HG02571 (cell line): ENCODE results near the gene CAPSL.
"Not testable (repeated sequence)": the region's sequence is repeated elsewhere in the genome, so short reads cannot be mapped to it uniquely, and the experiment has no call there.

Experiments used
- ATAC-seq: cut with Tn5 transposase; IDR thresholded peaks from one replicate; pipeline ENCODE4 v1.9.1; 2021; ENCODE audit warnings: mild to moderate bottlenecking, moderate library complexity; ENCODE audit not compliant: unreplicated experiment

The CAPSL gene

DNA sequence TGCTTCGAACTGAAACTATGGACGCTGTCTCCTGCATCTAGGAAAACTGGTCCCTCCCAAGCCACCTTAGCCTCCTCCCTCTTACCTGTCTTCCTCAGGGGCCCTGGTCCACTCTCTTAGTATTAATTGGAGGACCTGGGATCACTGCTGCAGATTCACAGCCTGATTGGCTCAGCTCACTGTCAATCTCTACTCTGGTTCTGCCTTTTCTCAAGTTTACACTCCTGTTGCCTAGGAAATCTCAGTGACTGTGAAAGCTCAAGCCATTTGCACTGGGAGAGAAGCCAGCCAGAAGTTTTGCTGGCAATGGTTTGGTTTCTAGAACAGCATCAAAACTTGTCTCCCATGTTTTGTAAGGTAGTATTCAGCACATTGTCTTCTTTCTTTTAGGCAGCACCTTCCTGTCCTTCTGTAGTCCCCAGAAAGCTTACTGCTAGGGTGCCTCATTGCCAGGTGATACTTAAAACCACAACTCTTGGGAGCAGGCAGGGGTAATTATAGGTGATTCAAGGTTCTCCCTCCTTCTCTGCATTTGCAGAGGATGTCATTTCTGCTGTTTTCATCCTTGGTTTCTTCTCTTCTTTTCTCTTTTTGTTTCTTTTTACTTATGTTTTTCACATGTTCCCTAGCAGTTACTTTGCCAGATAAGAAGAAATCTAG lies at the start of gene CAPSL:
CAPSL (minus strand) TSS at position 55 of the 660 bp plus-strand sequence. CDS start 17,502 bp downstream, outside the sequence.
- ATAC-seq: no peak

DNA sequence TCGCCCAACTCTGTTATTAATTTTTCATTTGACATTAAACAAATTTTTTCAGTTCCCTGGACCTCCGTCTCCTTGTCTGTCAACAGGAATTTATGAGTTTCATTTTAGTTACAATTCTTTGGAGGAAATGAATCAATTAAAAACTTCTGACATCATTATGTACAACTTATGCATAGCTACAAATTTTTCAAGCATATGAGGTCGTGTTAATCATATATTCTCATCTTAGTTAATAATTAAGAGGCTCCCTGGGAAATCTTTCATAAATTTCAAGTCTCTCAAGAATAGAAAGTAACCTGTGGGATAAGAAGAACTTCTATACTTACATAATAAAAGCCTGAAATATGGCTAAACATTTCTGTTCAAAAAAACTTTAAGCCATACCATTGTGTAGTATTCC lies 49.4 kb upstream of the CAPSL start:
- ATAC-seq: no peak

DNA sequence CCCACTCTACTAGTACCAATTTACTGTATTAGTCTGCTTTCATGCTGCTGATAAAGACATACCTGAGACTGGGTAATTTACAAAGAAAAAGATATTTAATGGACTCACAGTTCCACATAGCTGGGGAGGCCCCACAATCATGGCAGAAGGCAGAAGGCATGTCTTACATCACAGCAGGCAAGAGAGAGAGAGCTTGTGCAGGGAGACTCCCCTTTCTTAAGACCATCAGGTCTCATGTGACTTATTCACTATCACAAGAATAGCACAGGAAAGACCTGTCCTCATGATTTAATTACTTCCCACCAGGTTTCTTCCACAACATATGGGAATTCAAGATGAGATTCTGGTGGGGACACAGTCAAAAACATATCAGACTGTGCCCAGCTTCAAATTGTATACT lies 41.3 kb upstream of the CAPSL start:
- no peak for ATAC-seq

DNA sequence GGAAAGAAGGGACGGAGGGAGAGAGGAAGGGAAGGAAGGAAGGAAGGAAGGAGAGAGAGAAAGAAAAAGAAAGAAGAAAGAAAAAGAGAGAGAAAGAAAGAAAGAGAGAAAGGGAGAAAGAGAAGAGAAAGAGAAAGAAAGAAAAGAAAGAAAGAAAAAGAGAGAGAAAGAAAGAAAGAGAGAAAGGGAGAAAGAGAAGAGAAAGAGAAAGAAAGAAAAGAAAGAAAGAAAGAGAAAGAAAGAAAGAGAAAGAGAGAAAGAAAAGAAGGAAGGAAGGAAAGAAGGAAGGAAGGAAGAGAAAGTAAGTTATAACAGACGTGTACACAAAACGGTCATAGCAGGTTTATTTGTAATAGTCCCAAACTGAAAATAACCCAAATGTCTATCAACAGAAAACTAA lies 38.4 kb upstream of the CAPSL start:
- not testable (repeated sequence) for ATAC-seq

DNA sequence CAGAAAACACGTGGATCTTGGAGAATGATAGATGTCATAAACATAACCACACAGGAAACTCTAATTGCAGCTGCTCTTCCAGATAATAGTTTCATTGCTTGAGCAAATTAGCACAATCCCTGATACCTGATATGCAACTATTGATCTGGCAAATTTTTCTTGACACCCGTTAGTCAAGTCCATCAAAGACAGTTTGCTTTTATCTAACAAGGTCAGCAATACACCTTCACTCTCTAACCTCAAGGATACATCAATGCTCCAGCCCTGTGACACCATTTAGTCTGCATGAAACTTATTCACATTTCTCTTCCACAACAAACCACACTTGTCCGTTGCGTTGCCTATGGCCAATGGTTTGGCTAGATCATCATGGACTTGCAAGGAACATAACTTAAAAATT lies 36.1 kb upstream of the CAPSL start:
- ATAC-seq: no peak

DNA sequence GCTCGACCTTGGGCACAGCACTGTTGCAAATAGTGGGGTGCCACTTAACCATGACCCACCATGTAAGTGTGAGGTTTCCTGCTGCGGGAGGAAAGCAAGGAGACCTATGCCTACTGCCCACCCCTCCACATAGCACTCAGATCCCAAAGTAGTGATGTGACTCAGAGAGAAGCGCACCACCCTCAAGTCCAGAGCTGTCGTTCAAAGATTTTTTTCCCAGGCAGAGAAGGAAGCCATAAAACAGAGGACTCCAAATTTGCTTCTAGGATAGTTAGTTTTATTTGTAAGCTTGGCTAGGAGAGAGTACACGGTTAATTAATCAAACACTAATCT lies 33.4 kb upstream of the CAPSL start:
- no peak for ATAC-seq

DNA sequence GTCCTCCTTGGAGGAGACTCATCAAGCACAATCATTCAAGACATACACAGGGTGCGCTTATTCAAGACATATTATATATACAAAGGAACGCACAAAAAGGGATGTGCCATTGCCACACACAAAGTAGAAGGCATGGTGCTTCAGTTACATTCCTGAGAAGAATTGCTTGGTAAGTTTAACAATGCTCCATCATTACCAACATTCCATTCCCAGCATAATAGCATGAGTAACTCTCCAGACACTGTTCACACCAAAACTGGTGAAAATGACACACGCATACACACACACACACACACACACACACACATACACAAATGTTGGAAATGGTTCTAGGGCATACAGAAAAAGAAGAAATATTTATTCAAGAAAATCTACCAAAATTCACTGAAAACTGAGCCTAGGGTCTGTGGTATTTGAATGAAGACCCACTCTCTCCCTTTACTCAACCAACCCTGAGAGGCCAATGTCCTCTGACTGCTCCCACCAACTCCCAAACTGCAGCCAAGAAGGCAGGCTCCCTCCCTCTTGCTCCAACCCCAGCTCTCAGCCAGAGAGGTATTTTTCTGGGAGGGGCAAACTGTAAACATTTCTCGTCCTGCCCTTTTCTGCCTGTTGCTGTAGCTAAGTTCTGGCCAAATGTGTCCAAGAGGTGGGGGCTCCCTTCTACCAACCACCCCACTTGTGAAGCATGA lies 32.9 kb upstream of the CAPSL start:
- no peak for ATAC-seq

DNA sequence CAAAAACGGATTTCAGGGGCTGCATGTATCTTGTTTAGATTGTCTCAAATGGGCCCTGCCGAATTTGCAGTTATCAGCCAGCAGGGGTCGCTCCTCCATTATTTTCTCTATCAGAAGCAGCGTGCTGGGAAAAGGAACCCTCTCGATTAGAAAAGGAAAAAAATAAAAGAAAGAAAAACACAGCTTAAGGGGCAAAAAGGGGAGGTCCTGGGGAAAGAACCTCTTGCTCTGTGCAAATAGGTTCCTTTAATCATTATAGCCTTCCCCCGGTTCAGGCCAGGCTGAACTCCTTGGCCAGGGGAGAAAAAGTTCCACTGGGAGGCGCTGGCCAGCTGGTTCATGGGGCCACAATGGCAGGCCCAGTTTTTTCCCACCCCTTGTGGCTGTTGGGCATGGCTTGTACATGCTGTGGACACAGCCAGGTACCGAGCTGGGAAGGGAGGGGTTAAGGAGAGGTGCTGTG lies 25.0 kb upstream of the CAPSL start:
- no peak for ATAC-seq

DNA sequence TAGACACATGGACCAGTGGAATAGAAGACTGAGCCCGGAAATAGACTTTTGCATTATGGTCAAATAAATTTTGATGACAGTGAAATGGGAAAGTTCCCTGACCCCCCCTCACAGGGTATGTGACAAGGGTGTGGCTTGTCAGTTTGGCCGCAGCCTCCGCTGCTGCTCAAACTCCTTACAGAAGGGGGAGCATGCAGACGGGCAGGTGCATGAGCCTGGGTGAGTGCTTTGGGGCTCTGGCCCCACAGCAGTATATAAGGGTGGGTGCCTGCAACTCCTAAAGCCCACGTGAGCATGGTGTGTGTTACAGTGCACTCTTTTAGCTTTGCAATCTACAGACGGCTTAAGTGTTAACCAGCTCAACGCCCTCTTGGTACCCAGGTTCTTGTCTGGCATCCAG lies 21.9 kb upstream of the CAPSL start:
- no peak for ATAC-seq

DNA sequence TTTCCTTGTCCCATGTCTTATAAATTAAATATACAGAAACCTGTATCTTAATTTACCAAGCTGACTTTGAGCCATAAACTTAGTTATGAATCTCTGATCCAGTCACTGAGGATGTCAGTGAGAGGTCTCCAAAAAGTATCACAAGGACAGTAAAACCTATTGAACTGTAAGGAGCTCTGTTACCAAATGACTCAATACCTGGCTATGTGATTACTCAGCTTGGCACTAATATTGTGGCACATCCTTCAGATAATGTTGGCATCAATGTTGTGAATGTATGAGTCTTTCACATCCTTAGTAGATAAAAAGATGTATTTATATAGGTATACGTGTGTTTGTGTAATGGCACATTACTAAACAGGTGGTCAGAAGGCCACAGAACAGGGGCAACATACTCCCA lies 18.0 kb upstream of the CAPSL start:
- no peak for ATAC-seq

DNA sequence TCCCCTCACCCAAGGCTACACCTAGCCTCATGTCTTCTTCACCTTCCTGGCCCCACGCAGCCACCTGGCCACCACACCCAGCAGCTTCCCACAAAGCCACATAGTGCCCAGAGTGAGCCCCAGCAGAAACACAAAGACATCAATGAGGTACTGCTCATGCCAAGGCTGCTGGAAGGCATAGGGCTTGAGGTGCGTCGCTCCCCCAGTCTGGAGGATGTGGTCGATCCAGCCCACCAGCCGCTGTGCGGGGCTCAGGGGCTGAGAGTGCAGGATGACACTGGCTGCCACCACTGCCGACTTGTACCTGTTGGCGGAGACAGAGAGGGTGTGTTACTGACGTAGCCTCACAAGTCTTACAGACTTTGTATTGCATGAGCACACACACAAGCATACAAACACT lies 15.8 kb upstream of the CAPSL start:
- ATAC-seq: no peak

DNA sequence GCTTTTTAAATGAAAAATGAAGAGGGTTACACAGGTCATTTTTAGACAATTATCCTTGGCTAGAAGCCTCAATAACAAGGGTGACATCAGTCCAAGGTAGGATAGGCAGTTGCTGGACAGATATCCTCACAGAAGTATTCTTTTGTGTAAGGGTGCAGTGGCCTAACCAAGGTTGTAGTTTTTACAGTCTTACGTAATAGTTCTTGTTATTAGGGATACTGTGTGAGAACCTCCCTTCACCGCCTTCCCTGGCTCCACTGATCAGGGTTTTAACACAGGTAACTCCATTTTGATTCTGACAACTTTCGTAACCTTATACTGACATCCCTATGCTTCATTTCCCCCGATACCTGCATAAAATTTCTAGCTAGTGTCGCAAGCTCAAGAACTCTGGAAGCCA lies 8.7 kb upstream of the CAPSL start:
- ATAC-seq: no peak

DNA sequence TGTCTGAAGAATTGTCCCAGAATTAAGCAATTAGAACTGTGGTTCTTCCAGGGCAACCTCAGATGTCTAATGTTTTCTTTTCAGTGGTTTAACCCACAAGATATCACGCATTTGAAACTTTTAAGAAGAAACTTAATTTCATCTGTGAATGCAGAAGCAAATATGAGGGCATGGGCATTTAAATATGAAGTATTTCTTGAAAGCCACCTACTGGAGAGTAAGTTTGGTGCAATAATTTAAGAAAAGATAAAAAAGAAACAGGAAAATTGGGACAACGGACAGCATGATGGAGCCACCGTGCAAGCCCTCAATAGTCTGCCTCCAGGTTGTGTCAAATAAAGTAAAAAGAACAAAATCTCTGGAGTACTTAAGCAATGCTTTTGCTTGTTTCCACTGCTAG lies 1.2 kb upstream of the CAPSL start:
- no peak for ATAC-seq

DNA sequence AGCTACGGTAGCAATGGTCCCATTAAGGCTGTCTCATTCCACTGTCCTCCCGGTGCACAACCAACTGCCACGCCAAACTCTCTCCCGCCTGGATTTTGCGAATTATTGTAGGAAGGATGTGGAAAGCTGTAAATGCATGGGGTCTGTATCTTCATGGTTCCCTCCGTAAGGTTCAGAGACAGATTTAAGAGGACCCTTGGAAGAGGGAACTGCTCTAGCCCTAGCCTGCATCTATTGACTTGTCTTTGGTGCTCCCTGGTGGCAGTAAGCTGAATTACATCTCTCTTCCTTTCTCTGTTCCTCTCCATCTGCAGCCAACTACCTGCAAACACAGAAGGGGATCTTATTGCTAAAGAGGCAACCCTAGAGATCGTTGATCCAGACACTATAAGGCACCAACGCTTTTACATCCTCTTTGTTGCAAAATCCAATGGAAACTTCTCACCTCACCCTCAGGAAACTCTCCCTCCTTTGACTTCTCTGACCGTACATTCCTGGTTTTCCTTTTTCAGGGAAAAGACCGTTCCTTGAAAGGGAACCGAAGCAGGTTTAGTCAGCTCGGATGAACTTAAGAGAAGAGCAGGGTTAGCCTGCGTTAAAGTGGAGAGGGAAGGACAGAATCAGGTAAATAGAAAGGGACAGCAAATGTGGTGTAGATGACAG lies 11.9 kb downstream of the CAPSL start:
- ATAC-seq: no peak

DNA sequence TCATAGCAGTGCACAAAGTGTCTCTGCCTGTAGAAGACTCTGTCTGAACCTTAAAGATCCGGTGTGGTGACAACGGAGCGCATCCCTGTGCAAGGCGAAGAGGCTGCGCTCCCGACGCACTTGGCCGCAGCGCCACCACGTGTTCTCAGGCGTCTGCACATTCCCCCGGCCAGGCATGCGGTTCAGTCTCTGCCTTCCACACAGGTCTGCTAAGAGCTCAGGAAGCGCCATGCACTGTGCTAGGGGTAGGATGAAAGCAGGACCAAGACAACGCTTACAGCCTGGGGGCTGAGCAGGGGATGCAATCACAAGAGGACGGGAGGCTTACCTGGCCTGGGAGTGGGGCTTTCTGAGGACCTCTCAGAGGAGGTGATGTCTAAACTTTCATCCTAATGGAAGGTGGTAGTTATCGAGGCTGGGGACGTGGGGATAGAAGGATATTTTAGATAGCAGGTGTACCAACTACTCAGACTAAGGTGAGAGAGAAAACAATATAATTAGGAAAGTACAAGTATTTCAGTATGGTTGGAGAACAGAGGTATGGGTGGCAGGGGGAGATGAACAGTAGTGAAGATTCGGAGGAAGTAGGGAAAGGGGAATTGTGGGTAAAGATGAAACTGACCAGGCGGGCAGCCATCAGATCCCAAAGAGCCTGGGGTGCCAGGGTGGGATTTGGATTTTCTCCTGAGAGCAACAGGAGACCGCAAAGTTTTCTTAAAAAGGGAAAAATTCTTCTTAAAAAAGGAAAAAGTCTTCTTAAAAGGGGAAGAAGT lies 13.3 kb downstream of the CAPSL start:
- peak; percentile 77 for ATAC-seq

DNA sequence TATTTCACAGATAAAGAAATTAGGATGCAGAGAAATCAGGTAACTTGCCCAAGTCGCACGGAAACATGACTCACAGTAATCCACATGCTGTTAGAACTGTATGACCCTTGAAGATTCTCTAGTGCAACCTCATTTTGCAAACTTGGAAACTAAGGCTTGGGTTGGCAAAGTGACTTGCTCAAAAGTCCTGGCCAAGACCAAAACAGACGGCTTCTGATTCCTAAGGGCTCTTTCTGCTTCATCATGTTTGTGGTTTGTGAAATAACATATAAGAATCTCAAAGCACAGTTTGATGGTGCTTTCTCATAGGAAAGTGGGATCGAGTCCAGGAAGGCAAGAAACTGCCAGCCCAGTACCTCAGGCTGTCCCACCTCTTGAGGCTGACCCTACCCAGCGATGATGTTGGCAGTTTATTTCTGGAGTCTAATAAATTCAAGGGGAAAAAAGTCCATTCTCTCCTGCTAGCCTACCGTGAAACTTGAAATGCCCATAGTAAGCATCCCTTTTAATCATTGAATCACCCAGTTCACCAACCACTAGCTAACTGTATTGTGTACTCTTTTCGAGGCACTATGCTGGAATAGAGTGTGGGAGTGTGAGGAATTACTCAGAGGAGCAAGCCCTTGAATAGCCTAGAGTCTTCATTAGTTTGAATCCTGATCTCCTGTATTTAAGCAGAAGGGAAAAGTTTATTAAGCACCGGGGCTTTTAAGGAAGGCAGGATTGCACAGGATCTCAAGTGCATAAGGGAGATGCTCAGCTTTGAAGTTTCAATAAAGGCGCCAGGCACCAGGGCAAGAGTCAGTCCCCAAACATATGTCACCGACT lies 14.1 kb downstream of the CAPSL start:
- no peak for ATAC-seq

DNA sequence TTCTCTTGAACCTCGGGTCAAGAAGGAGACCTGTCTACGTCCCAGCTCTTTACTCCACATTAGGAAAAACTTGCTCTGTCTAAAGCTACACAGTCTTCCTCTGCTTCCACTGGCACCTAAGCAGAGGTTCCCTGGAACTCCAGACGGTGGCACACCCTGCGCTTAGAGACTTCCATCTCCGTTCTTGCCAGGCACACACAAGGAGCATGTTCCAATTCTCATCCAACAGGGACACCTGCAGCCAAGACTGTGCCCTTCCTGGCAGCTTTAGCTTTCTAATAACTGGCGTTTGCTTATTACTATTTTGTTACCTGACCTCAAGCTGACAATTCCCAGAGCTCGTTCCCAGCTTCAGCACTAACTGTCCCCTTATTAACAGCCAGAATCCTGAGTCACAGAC lies 16.0 kb downstream of the CAPSL start:
- ATAC-seq: no peak

DNA sequence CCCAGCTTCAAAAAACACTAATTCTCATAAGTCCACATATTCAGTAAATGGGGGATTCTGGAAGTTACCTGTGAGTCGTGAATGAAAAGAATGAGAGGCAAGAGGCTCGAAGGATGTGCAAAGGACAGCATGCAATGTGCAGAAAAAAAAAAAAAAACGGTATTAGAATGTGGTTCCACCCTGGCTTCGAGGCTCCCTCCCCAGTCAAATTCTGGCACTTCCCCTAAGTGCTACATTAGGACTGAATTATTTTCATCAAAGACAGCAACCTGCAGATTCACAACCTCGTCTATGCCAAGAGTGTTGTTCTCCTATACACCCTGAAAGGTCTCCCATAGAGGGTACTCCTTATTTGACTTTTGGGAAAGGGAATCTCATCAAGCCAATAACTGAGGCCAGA lies 16.5 kb downstream of the CAPSL start:
- no peak for ATAC-seq

DNA sequence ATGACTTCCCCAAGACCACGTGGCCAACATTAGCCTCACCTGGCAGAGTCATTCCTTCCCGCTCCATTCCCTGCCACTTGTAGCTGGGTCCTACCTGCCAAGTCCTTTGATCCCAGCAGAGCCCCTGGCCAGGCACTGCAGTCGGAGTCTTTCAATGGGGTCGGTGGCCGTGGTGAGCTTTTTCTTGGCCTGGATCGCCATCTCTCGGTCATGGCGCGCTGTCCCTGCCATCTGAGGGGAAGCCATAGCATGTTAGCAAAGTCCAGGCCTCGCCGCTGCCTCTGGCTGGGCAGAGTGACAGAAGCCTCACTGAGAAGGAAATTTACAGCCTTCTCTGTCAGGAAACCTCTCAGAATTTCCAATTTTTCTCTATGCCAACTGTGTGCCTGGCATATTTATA lies 17.5 kb downstream of the CAPSL start:
- ATAC-seq: no peak

DNA sequence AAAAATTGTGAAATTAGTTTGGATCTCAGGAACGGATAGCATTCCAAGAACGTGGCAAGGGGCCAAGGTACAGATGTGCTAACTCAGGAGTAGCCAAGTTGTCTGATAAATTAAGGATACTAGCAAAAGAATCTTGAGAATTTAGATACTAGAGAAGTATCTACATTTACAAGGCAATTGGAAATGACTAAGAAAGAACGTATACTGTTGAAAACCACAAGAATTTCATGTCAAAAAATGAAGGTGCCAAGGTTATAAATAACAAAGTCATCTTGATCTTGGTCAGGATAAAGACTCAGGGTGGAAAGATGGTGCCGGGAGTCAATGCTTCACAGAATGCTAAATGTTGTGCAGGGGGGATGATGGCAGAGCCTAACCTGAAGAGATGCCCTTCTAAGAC lies 19.2 kb downstream of the CAPSL start:
- ATAC-seq: no peak

DNA sequence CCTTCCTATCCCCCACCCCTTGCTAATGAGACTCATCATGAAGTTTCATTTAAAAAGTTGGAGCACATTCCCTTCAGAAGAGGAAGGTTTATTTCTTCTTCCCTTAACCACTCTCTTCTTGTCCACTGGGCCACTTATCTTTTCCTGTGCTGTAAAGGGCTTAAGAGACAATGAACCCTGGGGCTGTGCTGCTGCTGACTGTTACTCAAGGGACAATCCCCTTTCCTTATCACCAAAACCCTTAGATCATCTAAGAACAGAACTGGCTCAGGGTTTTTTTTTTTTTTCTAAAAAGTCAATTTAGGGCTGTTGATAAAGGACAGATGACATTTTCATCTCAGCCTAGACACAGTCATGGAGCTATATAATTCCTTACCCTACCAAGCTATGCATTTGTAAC lies 29.6 kb downstream of the CAPSL start:
- ATAC-seq: no peak
